Measurements from ENCODE around the gene SHANK1.

Gene SHANK1

DNA sequence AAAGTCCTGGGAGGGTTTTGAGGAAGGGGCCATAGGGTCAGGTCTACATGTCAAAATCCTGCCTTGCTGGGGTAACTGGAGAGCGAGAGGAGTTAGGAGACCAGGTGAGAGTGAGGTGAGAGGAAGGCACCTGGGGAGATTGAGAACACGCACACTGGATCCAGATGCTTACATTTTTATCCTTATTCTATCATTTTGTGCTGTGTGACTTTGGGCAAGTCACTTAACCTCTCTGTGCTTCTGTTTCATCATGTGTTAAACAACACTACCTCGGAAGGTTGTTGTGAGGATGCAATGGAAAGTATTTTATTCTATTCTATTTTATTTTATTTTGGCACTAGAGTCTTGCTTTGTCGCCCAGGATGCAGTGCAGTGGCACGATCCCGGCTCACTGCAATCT, 66.9 kb downstream of the SHANK1 start:
- Histone ChIP-seq H3K9me3 (ENCODE audit: control insufficient read depth in 1 of 2, low read length in 2 of 2) (peaks cover 0 to 2% of the 10 kb centered on the region in 2 donors), H3K4me3 (ENCODE audit: low read depth in 1 of 2, low read length in 2 of 2) (no peak overlapping the region), H3K4me1 (ENCODE audit: control insufficient read depth in 1 of 2, insufficient read depth in 2 of 2, low read length in 2 of 2) (no peaks in the 10 kb centered on the region), H3K27me3 (ENCODE audit: control insufficient read depth in 1 of 2, insufficient read depth in 2 of 2, low read length in 2 of 2) (no peaks in the 10 kb centered on the region), H3K9ac (ENCODE audit: low read depth in 1 of 2, low read length in 2 of 2) (no peak overlapping the region), H3K36me3 (ENCODE audit: control insufficient read depth in 1 of 2, insufficient read depth in 2 of 2, low read length in 2 of 2) (no peaks in the 10 kb centered on the region), H3K27ac (ENCODE audit: low read depth, low read length) (no peak overlapping the region)

DNA sequence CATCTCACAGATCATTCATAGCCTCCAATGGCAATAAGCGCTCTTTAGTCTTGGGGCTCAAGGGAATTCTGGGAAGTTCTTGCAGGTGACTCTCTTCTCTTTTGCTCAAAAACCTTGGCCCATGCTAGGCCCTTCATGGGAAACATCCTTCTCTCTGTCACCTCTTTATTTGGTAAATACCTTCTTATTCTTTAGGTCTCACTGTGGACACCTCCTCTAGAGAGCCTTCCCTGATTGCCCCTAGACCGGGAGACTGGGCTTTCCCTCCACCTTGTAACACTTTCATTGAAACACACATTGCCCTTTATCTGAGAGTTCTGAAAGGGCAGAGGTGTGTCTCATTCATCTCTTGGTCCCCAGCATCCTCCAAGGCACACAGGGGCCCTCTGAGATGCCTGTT, 68.4 kb downstream of the SHANK1 start:
- Histone ChIP-seq H3K36me3 (ENCODE audit: control insufficient read depth in 1 of 2, insufficient read depth in 2 of 2, low read length in 2 of 2) (no peaks in the 10 kb centered on the region), H3K9ac (ENCODE audit: low read depth in 1 of 2, low read length in 2 of 2) (no peak overlapping the region), H3K4me1 (ENCODE audit: control insufficient read depth in 1 of 2, insufficient read depth in 2 of 2, low read length in 2 of 2) (no peaks in the 10 kb centered on the region), H3K4me3 (ENCODE audit: low read depth in 1 of 2, low read length in 2 of 2) (no peak overlapping the region), H3K27me3 (ENCODE audit: control insufficient read depth in 1 of 2, insufficient read depth in 2 of 2, low read length in 2 of 2) (no peaks in the 10 kb centered on the region), H3K9me3 (ENCODE audit: control insufficient read depth in 1 of 2, low read length in 2 of 2) (no peaks in the 10 kb centered on the region), H3K27ac (ENCODE audit: low read depth, low read length) (no peak overlapping the region)

DNA sequence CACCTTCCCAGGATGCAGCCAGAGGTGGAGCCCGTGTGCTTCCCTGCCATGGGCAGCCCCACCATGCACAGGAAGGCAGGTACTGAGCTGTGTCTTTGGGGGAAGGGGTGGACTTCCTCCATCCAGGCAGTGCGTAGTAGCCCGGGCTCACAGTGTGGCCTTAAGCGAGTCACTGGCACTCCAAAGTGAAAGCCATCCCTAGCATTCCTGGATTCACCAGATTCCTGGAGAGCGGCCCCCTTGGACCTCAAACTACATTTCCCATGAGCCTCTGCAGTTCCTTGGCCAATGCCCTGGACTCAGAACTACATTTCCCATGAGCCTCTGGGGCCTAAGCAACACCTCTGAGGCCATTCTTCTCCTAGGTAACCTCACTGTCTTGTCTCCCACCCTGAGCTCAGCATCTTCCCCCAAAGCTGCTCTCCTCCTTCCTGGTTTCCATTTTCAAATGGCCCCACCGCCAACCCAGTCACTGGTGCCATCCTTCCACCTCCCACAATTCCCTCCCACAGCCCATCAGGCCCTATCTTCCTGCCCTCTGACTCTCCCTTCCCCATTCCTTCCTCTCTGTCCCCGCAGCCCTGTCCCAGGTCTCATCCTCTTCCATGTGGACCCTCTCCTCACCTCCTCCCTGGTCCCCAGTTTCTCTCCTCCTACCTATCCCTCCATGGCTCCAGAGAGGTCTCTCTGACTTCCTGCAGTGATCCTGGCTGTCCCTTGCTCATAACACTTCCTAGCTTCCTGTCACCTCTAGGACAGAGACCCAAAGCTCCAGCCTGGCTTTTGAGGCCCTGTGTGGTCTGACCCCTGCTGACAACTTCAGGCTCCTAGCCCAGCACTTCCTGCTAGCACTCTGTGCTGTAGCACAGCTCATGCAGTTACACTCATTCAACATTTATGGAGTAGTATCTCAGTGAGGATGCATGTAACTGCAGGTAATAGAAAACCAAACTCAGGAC, 69.9 kb downstream of the SHANK1 start, which contains the start of gene C19orf81:
TSS of gene C19orf81 (plus strand) at position 13 of the 959 bp plus-strand sequence. CDS start at position 13, 0 bp downstream.
- Histone ChIP-seq H3K27me3 (ENCODE audit: control insufficient read depth in 1 of 2, insufficient read depth in 2 of 2, low read length in 2 of 2) (no peaks in the 10 kb centered on the region), H3K27ac (ENCODE audit: low read depth, low read length) (no peak within 1 kb of the TSS), H3K9me3 (ENCODE audit: control insufficient read depth in 1 of 2, low read length in 2 of 2) (no peaks in the 10 kb centered on the region)

DNA sequence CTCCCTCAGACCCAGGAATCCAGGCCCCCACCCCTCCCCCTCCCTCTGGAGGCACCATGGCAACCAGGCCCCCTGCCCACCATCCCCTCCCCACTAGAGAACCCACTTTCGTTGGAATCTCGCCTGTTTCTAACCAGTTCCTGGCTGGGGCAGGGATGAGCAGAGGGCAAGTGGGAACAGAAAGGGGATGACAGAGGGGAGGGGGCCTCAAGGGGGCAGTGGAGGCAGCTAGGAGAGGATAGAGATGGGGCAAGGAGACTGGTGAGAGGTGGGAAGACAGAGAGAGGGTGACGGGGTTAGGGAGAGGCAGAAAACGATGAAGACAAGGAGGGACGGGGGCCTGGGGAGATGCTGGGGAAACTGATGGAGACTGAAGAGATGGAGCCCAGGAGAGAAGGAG, 70.9 kb downstream of the SHANK1 start:
- Histone ChIP-seq H3K4me3 (ENCODE audit: low read depth in 1 of 2, low read length in 2 of 2) (no peak overlapping the region), H3K9me3 (ENCODE audit: control insufficient read depth in 1 of 2, low read length in 2 of 2) (no peaks in the 10 kb centered on the region), H3K36me3 (ENCODE audit: control insufficient read depth in 1 of 2, insufficient read depth in 2 of 2, low read length in 2 of 2) (no peaks in the 10 kb centered on the region), H3K27ac (ENCODE audit: low read depth, low read length) (no peak overlapping the region), H3K9ac (ENCODE audit: low read depth in 1 of 2, low read length in 2 of 2) (no peak overlapping the region), H3K4me1 (ENCODE audit: control insufficient read depth in 1 of 2, insufficient read depth in 2 of 2, low read length in 2 of 2) (no peaks in the 10 kb centered on the region), H3K27me3 (ENCODE audit: control insufficient read depth in 1 of 2, insufficient read depth in 2 of 2, low read length in 2 of 2) (no peaks in the 10 kb centered on the region)

More for the DNA sequence above, 69.9 kb downstream of the SHANK1 start, which contains the start of gene C19orf81:
- H3K36me3 ChIP-seq (ENCODE audit: control insufficient read depth in 1 of 2, insufficient read depth in 2 of 2, low read length in 2 of 2) = no peaks in the 10 kb centered on the region
- no peaks in the 10 kb centered on the region for H3K4me1 ChIP-seq (ENCODE audit: control insufficient read depth in 1 of 2, insufficient read depth in 2 of 2, low read length in 2 of 2)
- no peak within 1 kb of the TSS for H3K4me3 ChIP-seq (ENCODE audit: low read depth in 1 of 2, low read length in 2 of 2)
- H3K9ac ChIP-seq (ENCODE audit: low read depth in 1 of 2, low read length in 2 of 2) = no peak within 1 kb of the TSS

DNA sequence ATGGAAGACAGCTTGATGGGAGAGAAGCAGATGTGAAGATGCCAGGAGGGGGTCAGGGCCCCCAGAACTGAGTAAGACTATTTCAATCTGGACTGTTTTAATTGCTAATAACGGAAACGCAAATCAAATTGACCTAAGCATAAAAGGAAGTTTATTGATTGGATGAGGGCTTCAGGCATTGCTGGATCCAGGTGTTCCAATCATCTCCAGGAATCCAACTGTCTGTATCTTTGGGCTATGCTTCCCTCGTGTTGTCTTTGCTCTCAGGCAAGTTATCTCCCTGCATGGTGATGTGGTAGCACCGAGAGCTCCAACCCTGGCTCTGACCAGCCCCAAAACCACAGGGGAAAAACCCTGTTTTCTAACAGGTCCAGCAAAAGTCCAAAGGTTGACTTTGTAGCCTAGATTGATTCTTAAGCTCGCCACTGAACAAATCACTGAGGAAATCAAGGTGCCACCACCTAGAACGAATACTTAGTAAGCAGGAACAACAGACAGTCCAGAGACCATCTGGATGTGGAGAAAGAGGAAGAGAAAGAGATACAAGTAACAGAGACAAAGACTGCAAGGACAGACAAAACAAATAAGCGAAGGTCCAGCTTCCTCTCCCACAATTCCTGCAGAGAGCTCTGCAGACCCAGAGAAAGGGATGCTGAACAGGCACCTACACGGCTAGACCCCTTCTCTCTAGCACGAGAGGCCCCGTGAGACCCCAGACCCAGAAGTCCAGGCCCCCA, 71.6 kb downstream of the SHANK1 start:
- H3K4me1 ChIP-seq (ENCODE audit: control insufficient read depth in 1 of 2, insufficient read depth in 2 of 2, low read length in 2 of 2) = no peaks in the 10 kb centered on the region
- no peaks in the 10 kb centered on the region for H3K36me3 ChIP-seq (ENCODE audit: control insufficient read depth in 1 of 2, insufficient read depth in 2 of 2, low read length in 2 of 2)
- H3K27me3 ChIP-seq (ENCODE audit: control insufficient read depth in 1 of 2, insufficient read depth in 2 of 2, low read length in 2 of 2) = no peaks in the 10 kb centered on the region
- no peak overlapping the region for H3K9ac ChIP-seq (ENCODE audit: low read depth in 1 of 2, low read length in 2 of 2)
- no peak overlapping the region for H3K27ac ChIP-seq (ENCODE audit: low read depth, low read length)
- no peaks in the 10 kb centered on the region for H3K9me3 ChIP-seq (ENCODE audit: control insufficient read depth in 1 of 2, low read length in 2 of 2)
- H3K4me3 ChIP-seq (ENCODE audit: low read depth in 1 of 2, low read length in 2 of 2) = no peak overlapping the region

DNA sequence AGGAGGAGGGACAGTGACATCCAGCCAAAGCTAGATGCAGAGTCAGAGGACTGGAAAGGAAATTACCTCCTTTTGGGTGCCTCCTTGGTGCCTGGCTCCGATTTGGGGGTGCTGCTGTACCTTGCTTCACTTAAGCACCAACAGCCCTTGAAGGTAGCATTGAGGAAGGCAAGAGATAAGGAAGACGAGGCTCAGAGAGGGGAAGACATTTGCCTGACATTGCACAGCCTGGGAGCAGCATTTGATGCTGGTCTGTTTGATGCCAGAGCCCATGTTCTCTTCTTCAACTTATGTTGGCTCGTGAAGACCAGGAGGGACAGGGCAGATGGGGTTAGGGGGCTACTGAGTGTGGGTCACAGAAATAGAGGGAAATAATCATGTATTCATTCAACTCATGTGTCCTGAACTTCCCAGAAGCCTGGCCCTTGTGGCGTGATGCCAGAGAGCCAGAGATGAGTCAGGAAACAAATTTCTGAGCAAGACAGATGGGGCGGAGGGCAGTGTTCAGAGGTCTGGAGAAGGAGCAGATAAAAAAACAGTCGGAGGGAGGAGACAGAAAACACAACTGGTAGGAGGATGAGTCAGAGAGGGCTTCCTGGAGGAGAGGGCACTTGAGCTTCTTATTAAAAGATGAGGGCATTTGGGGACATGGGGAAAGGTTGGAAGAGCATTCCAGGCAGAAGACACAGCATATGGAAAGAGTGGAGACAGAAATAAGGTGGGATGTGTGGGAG, 73.4 kb downstream of the SHANK1 start:
- no peaks in the 10 kb centered on the region for H3K9me3 ChIP-seq (ENCODE audit: control insufficient read depth in 1 of 2, low read length in 2 of 2)
- H3K4me3 ChIP-seq (ENCODE audit: low read depth in 1 of 2, low read length in 2 of 2) = no peak overlapping the region
- no peak overlapping the region for H3K9ac ChIP-seq (ENCODE audit: low read depth in 1 of 2, low read length in 2 of 2)
- no peaks in the 10 kb centered on the region for H3K4me1 ChIP-seq (ENCODE audit: control insufficient read depth in 1 of 2, insufficient read depth in 2 of 2, low read length in 2 of 2)
- no peaks in the 10 kb centered on the region for H3K36me3 ChIP-seq (ENCODE audit: control insufficient read depth in 1 of 2, insufficient read depth in 2 of 2, low read length in 2 of 2)
- no peak overlapping the region for H3K27ac ChIP-seq (ENCODE audit: low read depth, low read length)
- peaks cover 0 to 5% of the 10 kb centered on the region in 2 donors for H3K27me3 ChIP-seq (ENCODE audit: control insufficient read depth in 1 of 2, insufficient read depth in 2 of 2, low read length in 2 of 2)

DNA sequence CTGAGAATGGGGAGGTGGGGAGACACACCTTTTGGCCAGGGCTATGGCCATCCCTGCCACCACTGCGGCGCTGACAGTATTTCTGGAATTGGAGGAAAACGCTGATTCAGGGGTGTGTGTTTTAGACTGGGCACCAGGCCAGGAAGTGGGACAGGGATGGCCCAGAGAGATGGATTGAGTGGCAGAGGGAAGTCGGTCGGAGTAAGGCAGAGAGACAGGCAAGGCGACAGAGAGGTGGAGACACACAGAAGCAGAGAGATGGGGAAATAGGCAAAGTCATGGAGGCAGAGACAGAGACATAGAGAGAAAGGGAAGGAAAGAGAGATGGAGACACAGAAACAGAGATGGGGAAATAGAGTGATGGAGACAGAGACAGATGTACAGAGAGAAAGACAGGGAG, 74.5 kb downstream of the SHANK1 start:
- H3K9ac ChIP-seq (ENCODE audit: low read depth in 1 of 2, low read length in 2 of 2) = no peak overlapping the region
- H3K36me3 ChIP-seq (ENCODE audit: control insufficient read depth in 1 of 2, insufficient read depth in 2 of 2, low read length in 2 of 2) = no peaks in the 10 kb centered on the region
- no peak overlapping the region for H3K4me3 ChIP-seq (ENCODE audit: low read depth in 1 of 2, low read length in 2 of 2)
- no peaks in the 10 kb centered on the region for H3K4me1 ChIP-seq (ENCODE audit: control insufficient read depth in 1 of 2, insufficient read depth in 2 of 2, low read length in 2 of 2)
- peaks cover 3 to 8% of the 10 kb centered on the region in 2 donors for H3K27me3 ChIP-seq (ENCODE audit: control insufficient read depth in 1 of 2, insufficient read depth in 2 of 2, low read length in 2 of 2)
- no peak overlapping the region for H3K27ac ChIP-seq (ENCODE audit: low read depth, low read length)
- no peaks in the 10 kb centered on the region for H3K9me3 ChIP-seq (ENCODE audit: control insufficient read depth in 1 of 2, low read length in 2 of 2)

DNA sequence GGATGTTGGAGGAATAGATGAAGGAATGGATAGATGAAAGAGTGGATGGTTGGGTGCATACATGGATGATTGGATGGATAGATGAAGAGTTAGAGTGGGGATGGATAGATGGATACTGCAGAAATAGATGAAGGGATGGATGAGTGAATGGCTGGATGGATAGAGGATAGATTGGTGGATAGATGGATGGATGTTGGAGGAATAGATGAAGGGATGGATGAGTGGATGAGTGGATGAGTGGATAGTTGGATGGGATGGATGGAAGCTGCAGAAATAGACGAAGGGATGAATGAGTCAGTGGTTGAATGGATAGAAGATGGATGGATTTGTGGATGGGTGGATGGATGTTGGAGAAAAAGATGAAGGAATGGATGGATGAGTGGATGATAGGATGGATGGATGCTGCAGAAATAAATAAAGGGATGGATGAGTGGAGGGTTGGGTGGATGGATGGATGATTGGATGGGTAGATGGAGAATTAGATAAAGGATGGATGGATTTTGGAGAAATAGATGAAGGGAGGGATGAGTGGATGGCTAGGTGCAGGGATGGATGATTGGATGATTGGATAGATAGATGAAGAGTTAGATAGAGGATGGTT, 75.2 kb downstream of the SHANK1 start:
- no peaks in the 10 kb centered on the region for H3K36me3 ChIP-seq (ENCODE audit: control insufficient read depth in 1 of 2, insufficient read depth in 2 of 2, low read length in 2 of 2)
- no peak overlapping the region for H3K27ac ChIP-seq (ENCODE audit: low read depth, low read length)
- no peaks in the 10 kb centered on the region for H3K9me3 ChIP-seq (ENCODE audit: control insufficient read depth in 1 of 2, low read length in 2 of 2)
- peaks cover 8 to 11% of the 10 kb centered on the region in 2 donors for H3K27me3 ChIP-seq (ENCODE audit: control insufficient read depth in 1 of 2, insufficient read depth in 2 of 2, low read length in 2 of 2)
- no peak overlapping the region for H3K4me3 ChIP-seq (ENCODE audit: low read depth in 1 of 2, low read length in 2 of 2)
- H3K4me1 ChIP-seq (ENCODE audit: control insufficient read depth in 1 of 2, insufficient read depth in 2 of 2, low read length in 2 of 2) = no peaks in the 10 kb centered on the region
- H3K9ac ChIP-seq (ENCODE audit: low read depth in 1 of 2, low read length in 2 of 2) = no peak overlapping the region

DNA sequence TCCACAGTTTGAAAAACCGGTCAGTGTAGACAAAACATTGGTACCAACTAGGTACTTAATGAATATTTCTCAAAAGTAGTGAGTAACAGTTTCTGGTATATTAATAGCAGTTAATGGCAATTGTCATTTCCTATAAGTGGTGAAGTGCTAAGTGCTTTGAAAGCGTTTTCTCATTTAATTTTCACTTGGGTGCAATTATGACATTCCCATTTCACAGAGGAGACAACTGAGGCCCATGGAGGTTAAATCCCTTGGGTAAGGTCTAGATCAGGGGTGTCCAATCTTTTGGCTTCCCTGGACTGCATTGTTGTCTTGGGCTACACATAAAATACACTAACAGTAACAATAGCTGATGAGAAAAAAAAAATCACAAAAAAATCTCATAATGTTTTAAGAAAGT, 79.2 kb downstream of the SHANK1 start:
- no peaks in the 10 kb centered on the region for H3K36me3 ChIP-seq (ENCODE audit: control insufficient read depth in 1 of 2, insufficient read depth in 2 of 2, low read length in 2 of 2)
- H3K4me1 ChIP-seq (ENCODE audit: control insufficient read depth in 1 of 2, insufficient read depth in 2 of 2, low read length in 2 of 2) = no peaks in the 10 kb centered on the region
- no peak overlapping the region for H3K27ac ChIP-seq (ENCODE audit: low read depth, low read length)
- no peak overlapping the region for H3K9ac ChIP-seq (ENCODE audit: low read depth in 1 of 2, low read length in 2 of 2)
- peaks cover 0 to 3% of the 10 kb centered on the region in 2 donors for H3K9me3 ChIP-seq (ENCODE audit: control insufficient read depth in 1 of 2, low read length in 2 of 2)
- H3K27me3 ChIP-seq (ENCODE audit: control insufficient read depth in 1 of 2, insufficient read depth in 2 of 2, low read length in 2 of 2) = peaks cover 30 to 31% of the 10 kb centered on the region in 2 donors
- no peak overlapping the region for H3K4me3 ChIP-seq (ENCODE audit: low read depth in 1 of 2, low read length in 2 of 2)

Measured in duodenal mucosa (tissue), 2 donors.